ENCODE measurements around the gene SKAP1. TPM values are rescaled to one million over a fixed set of nuclear protein-coding genes. Genes with fewer than 3 reads are reported as not detected.

Gene SKAP1
- total and polyA plus RNA-seq, 10 donors: 11.5 to 28.9 (median 20.5) TPM

DNA sequence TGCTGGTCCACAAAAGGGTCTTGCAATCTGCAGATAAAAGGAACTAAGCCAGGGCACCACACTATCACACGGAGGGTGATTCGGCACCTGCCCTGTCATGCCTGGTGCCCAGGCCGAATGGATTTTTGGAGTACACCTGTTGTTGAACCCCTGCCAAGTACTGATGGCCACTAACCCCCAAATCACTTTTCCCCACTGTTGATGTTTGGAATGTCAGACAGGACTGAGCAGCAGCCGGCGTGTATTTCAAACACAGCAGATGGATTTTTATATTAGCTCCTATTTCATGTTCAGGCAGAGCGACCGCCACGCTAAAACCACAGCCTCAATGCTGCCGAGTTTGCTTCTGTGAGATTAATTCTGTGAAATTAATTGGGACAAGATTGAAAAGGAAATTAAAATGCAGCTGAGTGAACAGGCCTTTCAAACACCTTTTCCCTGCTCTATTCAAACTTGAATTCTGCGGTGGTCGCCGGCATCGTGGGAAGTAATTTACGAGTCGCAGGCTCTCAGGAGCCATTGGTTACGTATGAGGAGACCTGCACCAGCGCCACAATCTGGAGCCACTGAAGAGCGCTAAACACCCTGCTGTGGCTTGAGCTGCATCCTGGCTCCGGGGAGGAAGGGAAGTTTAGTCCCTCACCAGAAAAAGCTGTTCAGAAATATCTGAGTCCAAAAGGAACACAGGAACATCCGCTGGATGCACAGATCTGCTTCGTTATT lies 274.0 kb downstream of the SKAP1 start:
- Histone ChIP-seq H3K27me3 (replicated peaks in 1 of 7) (peaks cover 0 to 20% (median 0%) of the 10 kb centered on the region in 7 donors), H3K27ac (no peak overlapping the region), H3K9me3 (no peaks in the 10 kb centered on the region), H3K36me3 (peaks cover 0 to 42% (median 0%) of the 10 kb centered on the region in 6 donors), H3K4me3 (no peak overlapping the region), H3K4me1 (peaks cover 0 to 11% (median 6%) of the 10 kb centered on the region in 6 donors)
- TF ChIP-seq POLR2AphosphoS5 (IDR thresholded peaks at IDR 0.05) (no peak), CTCF (IDR thresholded peaks at IDR 0.05 in 8 of 11, conservative IDR thresholded peaks at IDR 0.05 in 3 of 11) (no peak), POLR2A (IDR thresholded peaks at IDR 0.05) (no peak)
- intact Hi-C loops (cut with DNase I; ENCODE audit: low total_unique reads): loop anchor here (10.0 kb wide), 1 partner anchor 459 kb away; the partner anchor contains the start of genes HOXB7 and HOXB8
- DNase-seq: no peak
- WGBS, 5 donors: 41 to 69% (median 50%) methylated on average over 21 of the region's 21 CpGs

DNA sequence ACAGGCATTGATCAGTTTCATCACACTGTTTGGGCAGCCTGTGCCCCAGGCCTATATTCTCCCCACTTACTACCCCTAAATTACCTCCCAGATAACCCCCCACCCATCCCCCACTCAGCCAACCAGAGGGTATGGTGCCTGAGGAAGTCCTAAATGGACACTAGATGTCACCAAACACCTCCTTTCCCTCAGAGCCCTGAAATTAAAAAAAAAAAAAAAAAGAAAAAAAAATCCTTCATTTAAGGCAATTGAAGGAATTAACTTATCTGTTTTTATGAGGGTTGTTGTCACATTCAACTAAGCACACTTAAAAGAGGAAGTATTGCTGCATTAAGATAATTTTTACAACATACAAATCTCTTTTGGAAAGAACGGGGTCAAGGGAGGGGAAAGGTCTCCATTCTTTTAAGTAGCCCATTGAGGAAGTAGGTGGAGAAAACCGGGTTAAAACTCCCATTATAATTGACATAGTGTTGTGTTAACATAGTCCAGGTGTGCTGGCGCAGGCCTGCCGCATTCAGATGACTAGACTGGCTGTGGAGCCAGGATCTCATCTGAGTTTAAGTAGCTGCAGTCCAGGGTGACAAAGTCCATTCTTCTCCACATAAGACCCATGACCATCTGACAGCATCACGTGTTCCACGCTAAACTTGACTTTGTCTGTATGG lies 276.2 kb downstream of the SKAP1 start:
- Histone ChIP-seq H3K9me3 (no peaks in the 10 kb centered on the region), H3K27me3 (replicated peaks in 1 of 7) (peaks cover 0 to 41% (median 15%) of the 10 kb centered on the region in 7 donors), H3K4me3 (no peak overlapping the region), H3K4me1 (peaks cover 0 to 11% (median 6%) of the 10 kb centered on the region in 6 donors), H3K27ac (no peak overlapping the region), H3K36me3 (peaks cover 0 to 55% (median 0%) of the 10 kb centered on the region in 6 donors)
- WGBS, 5 donors: 35 to 45% (median 37%) methylated on average over 6 of the region's 6 CpGs
- intact Hi-C loops (cut with DNase I; ENCODE audit: low total_unique reads): loop anchor here (10.0 kb wide), 1 partner anchor 461 kb away; the partner anchor contains the start of genes HOXB7 and HOXB8
- no peak for DNase-seq
- TF ChIP-seq POLR2AphosphoS5 (IDR thresholded peaks at IDR 0.05) (no peak), CTCF (IDR thresholded peaks at IDR 0.05 in 8 of 11, conservative IDR thresholded peaks at IDR 0.05 in 3 of 11) (peak in 7 of 11 experiments; percentile 15 to 53 (median 43))

DNA sequence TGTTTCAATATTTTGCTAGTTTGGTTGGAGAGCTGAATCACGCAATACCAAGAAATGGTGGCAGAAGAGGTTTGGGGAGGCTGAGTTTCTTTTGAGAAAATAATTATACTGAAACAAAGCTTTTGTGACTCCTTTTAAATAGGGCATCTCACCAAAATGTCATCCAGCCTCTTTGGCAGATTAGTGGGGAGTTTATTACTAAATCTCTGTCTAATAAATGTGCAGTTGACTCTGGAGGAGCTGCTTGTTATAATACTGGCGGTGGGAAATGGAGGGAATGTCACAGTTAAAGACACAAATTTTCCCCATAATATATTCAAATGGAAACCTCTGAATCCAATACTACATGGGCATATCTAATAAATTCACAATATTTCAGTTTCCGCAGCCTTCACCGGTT lies 277.7 kb downstream of the SKAP1 start:
- WGBS, 5 donors: 68 to 97% (median 70%) methylated on average over 4 of the region's 4 CpGs
- Histone ChIP-seq H3K27ac (no peak overlapping the region), H3K4me3 (no peak overlapping the region), H3K9me3 (no peaks in the 10 kb centered on the region), H3K27me3 (replicated peaks in 1 of 7) (peaks cover 0 to 57% (median 17%) of the 10 kb centered on the region in 7 donors), H3K36me3 (peaks cover 0 to 66% (median 0%) of the 10 kb centered on the region in 6 donors), H3K4me1 (peaks cover 0 to 11% (median 6%) of the 10 kb centered on the region in 6 donors)
- TF ChIP-seq CTCF (IDR thresholded peaks at IDR 0.05 in 8 of 11, conservative IDR thresholded peaks at IDR 0.05 in 3 of 11) (no peak), POLR2AphosphoS5 (IDR thresholded peaks at IDR 0.05) (no peak), POLR2A (IDR thresholded peaks at IDR 0.05) (no peak)
- no peak for DNase-seq
- intact Hi-C loops (cut with DNase I; ENCODE audit: low total_unique reads): loop anchor here (10.0 kb wide), 1 partner anchor 463 kb away; the partner anchor contains the start of genes HOXB7 and HOXB8

DNA sequence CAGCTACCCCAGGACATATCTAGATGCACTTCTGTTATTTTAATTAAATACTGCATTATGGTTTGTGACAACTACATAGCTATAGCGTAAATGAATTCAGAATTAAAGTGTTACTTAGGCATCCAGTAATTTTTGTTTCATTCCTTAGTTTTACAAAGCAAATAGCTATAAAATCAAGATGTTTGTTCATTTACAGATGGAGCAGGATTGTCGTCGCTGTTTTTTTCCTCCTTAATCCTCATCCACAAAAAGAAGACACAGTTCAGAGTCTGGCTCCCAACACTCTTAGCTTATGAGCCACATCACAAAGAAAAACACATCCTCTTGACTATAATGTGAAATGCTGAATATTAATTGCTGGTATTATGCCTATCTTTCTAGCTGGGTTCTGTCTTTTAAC lies 278.8 kb downstream of the SKAP1 start:
- Histone ChIP-seq H3K27me3 (replicated peaks in 1 of 7) (peaks cover 0 to 58% (median 17%) of the 10 kb centered on the region in 7 donors), H3K36me3 (peaks cover 0 to 58% (median 0%) of the 10 kb centered on the region in 6 donors), H3K4me3 (no peak overlapping the region), H3K27ac (no peak overlapping the region), H3K4me1 (peaks cover 0 to 11% (median 6%) of the 10 kb centered on the region in 6 donors), H3K9me3 (no peaks in the 10 kb centered on the region)
- DNase-seq: no peak
- TF ChIP-seq POLR2A (IDR thresholded peaks at IDR 0.05) (no peak), POLR2AphosphoS5 (IDR thresholded peaks at IDR 0.05) (no peak), CTCF (IDR thresholded peaks at IDR 0.05 in 8 of 11, conservative IDR thresholded peaks at IDR 0.05 in 3 of 11) (no peak)
- intact Hi-C loops (cut with DNase I; ENCODE audit: low total_unique reads): loop anchor here (10.0 kb wide), 1 partner anchor 464 kb away; the partner anchor contains the start of genes HOXB7 and HOXB8
- 88 to 96% (median 91%) methylated on average over 3 of the region's 3 CpGs for WGBS, 5 donors
